Psoas muscle (tissue), 8 donors: Measurements from ENCODE around the gene CENPT. TPM values are rescaled to one million over a fixed set of nuclear protein-coding genes. Genes with fewer than 3 reads are reported as not detected.
A peak's percentile ranks its signal among the peaks of the same experiment; 100 is the strongest.

Source experiments
- ATAC-seq, 4 donors: fragments of 200-7000 bp; cut with Tn5 transposase; one replicate each; pipeline ENCODE4 v1.9.1; 2020; ENCODE audit warnings: moderate library complexity in 3 of 4, mild to moderate bottlenecking in 2 of 4
- DNase-seq, 2 donors: peaks; one replicate each; pipeline ENCODE4 v3.0.0-alpha.2; 2020
- H3K27ac ChIP-seq: fragments of 200-600 bp; one replicate; pipeline ENCODE4 v1.8.0; 2022
- H3K27me3 ChIP-seq, 3 donors: fragments of 200-600 bp in 1 of 3; one replicate each; pipeline versions ENCODE4 v1.6.1 to v1.8.0; 2013 to 2022; ENCODE audit warnings: low read length in 2 of 3, mild to moderate bottlenecking in 2 of 3, moderate library complexity in 1 of 3; ENCODE audit not compliant: insufficient read depth in 3 of 3
- H3K36me3 ChIP-seq, 2 donors: fragments of 200-600 bp in 1 of 2; one replicate each; pipeline versions ENCODE4 v1.6.1 to v1.8.0; 2013 to 2022; ENCODE audit warnings: low read depth in 1 of 2, mild to moderate bottlenecking in 1 of 2, moderate library complexity in 1 of 2; ENCODE audit not compliant: insufficient read depth in 1 of 2
- H3K4me1 ChIP-seq: fragments of 200-600 bp; one replicate; pipeline ENCODE4 v1.8.0; 2022
- H3K4me3 ChIP-seq: fragments of 200-600 bp; one replicate; pipeline ENCODE4 v1.8.0; 2022; ENCODE audit warnings: mild to moderate bottlenecking
- H3K9me3 ChIP-seq: fragments of 200-600 bp; one replicate; pipeline ENCODE4 v1.8.0; 2022
- WGBS, 3 donors: extraction: QIAGEN DNeasy Blood & Tissue Kit; methylation state at CpG; one replicate each; pipeline versions ENCODE4 v1.1.6 to v1.1.7; 2013; 5-methylcytosine and 5-hydroxymethylcytosine counted together
- intact Hi-C, 2 donors: fragments of 100-400 bp; cut with DNase I; formaldehyde crosslinking; loops; one replicate each; pipeline versions ENCODE4 v1.11.0 to v1.14.2; 2022
- long read RNA-seq, 2 donors: library from polyadenylated mRNA; unstranded; transcript quantifications; one replicate each; pipeline ENCODE4 v2.0.0, GENCODE V29; 2021
- polyA plus RNA-seq, 3 donors: library from polyadenylated mRNA; stranded (reverse); fragments of 200-250 nt; gene quantifications; one replicate each; pipeline ENCODE4 v1.2.3, GENCODE V29; 2013
- total RNA-seq, 4 donors: library from RNA; stranded (reverse); fragmentation: NEBNext Ultra II Directional in 2 of 4; extraction: Animal tissue kit (Norgen Biotek cat#: 25700) in 2 of 4; gene quantifications; one replicate each; pipeline versions ENCODE4 v1.2.1 to v1.2.4, GENCODE V29; 2021 to 2023
- TF ChIP-seq, protein P1 (sequence below): fragments of 200-600 bp; IDR thresholded peaks from one replicate; pipeline ENCODE4 v1.8.0; 2022; ENCODE audit warnings: antibody characterized with exemption
- donor health status: healthy with polysubstance abuse.
- donor health status: DM: no; HTN: no; CAD: no; lungs with moderate emphysema.
- donor health status: Bipolar disorder and iron deficiency.
- donor health status: healthy.
- donor health status: DM: yes; HTN: yes; CAD: no.
- donor health status: DM: no; HTN: no; CAD: no.
- donor health status: DM: no; HTN: no; CAD: no.
- donor health status: DM: yes; HTN: yes; CAD: no.

The CENPT gene, protein sequence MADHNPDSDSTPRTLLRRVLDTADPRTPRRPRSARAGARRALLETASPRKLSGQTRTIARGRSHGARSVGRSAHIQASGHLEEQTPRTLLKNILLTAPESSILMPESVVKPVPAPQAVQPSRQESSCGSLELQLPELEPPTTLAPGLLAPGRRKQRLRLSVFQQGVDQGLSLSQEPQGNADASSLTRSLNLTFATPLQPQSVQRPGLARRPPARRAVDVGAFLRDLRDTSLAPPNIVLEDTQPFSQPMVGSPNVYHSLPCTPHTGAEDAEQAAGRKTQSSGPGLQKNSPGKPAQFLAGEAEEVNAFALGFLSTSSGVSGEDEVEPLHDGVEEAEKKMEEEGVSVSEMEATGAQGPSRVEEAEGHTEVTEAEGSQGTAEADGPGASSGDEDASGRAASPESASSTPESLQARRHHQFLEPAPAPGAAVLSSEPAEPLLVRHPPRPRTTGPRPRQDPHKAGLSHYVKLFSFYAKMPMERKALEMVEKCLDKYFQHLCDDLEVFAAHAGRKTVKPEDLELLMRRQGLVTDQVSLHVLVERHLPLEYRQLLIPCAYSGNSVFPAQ
- total RNA-seq (10 to 100 TPM; 17.2 to 26.4 (median 19.2) TPM), polyA plus RNA-seq (10 to 100 TPM; 13.8 to 19.9 (median 19.9) TPM)
- long read RNA-seq, donor 1, partial matches to known transcripts: 13 of 20 reads
- long read RNA-seq, donor 1, other reads (novel, unspliced or antisense): 4 of 20 reads
- long read RNA-seq, donor 2, transcript CENPT-218 (12 exons, 2,133 nt): major isoform, 8 of 44 reads
- long read RNA-seq, donor 2, partial matches to known transcripts: 16 of 44 reads
- long read RNA-seq, donor 2, other reads (novel, unspliced or antisense): 18 of 44 reads

DNA sequence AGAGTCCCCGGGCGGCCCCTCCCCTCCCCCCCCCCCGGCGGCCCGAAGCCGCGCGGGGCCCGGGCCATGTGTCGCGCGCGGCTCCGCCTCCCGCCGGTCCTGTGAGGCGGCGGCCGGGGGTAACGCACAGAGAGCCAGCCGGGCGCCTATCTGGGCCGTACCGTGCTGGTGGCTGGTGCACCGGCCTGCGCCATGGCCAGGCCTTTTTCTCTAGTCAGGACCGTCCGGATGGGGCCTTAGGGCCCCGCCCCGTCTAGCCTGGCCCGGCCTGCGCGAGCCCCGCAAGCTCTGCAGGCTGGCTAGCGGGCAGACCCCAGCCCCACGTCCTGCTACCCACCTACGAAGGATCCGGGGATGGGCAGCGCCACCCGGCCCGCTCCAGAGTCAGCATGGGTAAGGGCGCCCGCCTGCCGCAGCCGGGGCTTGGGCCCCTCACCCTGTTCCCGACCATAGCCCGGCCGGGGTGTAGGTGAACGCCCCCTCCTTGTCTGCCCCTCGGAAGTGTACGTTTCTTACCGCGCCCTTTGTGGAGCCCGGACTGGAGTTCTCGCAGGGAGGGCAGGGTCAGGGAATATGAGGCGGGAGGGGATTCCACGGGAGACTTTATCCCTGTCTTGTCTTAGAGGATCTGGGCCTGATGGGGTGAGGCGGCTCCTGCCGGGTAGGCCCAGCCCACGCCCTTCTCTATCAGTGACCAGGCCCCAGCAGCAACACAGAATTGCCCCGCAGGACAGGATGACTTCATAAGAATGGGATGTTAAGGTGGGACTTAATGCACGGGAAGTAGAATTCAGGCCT, at the start of gene CENPT:
Gene CENPT (minus strand): TSS at position 630 of the 798 bp plus-strand sequence. CDS start 13,834 bp downstream, outside the sequence.
- peaks cover 0 to 14% of the 10 kb centered on the region in 2 donors for H3K36me3 ChIP-seq
- H3K27me3 ChIP-seq: no peaks in the 10 kb centered on the region
- DNase-seq (no peak), ATAC-seq (peak; percentile 65 to 73 (median 68))
- peak within 1 kb of the TSS; percentile 100 for H3K4me3 ChIP-seq
- H3K9me3 ChIP-seq: no peaks in the 10 kb centered on the region
- peaks cover 44% of the 10 kb centered on the region for H3K4me1 ChIP-seq
- peak within 1 kb of the TSS; percentile 100 for H3K27ac ChIP-seq
- 0 to 1% (median 1%) methylated on average over 34 to 61 of the region's 62 CpGs for WGBS, 3 donors
- TF ChIP-seq, protein P1, sequence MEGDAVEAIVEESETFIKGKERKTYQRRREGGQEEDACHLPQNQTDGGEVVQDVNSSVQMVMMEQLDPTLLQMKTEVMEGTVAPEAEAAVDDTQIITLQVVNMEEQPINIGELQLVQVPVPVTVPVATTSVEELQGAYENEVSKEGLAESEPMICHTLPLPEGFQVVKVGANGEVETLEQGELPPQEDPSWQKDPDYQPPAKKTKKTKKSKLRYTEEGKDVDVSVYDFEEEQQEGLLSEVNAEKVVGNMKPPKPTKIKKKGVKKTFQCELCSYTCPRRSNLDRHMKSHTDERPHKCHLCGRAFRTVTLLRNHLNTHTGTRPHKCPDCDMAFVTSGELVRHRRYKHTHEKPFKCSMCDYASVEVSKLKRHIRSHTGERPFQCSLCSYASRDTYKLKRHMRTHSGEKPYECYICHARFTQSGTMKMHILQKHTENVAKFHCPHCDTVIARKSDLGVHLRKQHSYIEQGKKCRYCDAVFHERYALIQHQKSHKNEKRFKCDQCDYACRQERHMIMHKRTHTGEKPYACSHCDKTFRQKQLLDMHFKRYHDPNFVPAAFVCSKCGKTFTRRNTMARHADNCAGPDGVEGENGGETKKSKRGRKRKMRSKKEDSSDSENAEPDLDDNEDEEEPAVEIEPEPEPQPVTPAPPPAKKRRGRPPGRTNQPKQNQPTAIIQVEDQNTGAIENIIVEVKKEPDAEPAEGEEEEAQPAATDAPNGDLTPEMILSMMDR: no peak
- intact Hi-C loops: loop anchor here in 1 of 2 donors (10.0 kb wide), 1 partner anchor 388 kb away; the partner anchor contains the start of gene ESRP2

DNA sequence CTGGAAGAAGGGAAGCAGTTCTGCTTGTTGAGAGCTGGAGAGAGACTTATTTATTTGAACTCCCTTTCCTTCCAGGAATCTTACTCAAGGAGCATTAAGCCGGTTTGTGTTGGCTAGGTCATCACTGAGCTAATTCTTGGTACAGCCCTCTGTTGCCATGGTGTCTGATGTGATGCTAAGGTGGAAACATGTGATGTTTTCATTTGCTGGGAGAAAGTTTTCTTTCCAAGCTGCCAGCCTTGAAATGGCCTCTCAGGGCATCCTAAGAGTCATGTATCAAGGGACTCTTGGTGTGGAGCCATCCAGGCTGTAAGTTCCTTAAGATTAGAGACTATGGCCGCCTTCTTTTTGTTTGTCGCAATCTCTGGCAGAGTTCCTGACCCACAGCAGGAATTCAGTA, 49.7 kb upstream of the CENPT start:
- Histone ChIP-seq H3K4me3 (no peak overlapping the region), H3K27me3 (peaks cover 0 to 1% (median 0%) of the 10 kb centered on the region in 3 donors), H3K4me1 (peaks cover 64% of the 10 kb centered on the region), H3K36me3 (no peaks in the 10 kb centered on the region), H3K9me3 (no peaks in the 10 kb centered on the region), H3K27ac (peak overlapping the region; percentile 62)
- no peak for DNase-seq
- no peak for ATAC-seq
- intact Hi-C loops: no loop called here
- 57 to 63% (median 58%) methylated on average over 3 of the region's 3 CpGs for WGBS, 3 donors
- TF ChIP-seq, protein P1: no peak

DNA sequence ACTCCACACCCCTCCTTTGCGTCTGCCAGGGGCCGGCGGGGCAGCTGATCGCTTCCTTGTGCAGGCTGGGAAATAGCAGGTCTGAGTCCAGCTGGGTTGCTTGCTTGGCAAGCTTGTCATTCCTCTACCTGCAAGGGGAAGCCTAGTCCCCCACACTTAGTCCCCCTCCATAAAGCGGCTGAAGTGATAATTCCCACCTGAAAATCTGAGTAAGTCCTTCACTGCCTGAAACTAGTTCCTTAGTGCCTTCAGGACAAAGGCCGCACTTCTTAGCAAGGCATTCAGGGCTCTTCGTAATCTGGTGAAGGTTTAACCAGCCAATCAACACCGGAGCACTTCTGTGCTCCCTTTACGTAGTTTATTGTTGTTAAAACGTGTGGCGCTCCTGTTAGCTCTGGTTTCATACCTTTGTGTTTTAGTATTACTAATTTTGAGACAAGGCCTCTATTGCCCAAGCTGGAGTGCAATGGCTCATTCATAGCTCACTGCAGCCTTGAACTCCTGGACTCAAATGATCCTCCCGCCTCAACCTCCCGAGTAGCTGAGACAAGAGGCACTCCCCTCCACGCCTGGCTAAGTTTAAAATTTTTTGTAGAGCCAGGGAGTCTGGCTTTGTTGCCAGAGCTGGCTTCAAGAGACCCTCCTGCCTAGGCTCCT, 46.4 kb upstream of the CENPT start:
- WGBS, 3 donors: 14 to 17% (median 15%) methylated on average over 14 of the region's 14 CpGs
- DNase-seq: no peak
- peaks cover 53% of the 10 kb centered on the region for H3K4me1 ChIP-seq

More for the DNA sequence above, 46.4 kb upstream of the CENPT start:
- H3K36me3 ChIP-seq: no peaks in the 10 kb centered on the region
- intact Hi-C loops: no loop called here
- H3K4me3 ChIP-seq: peak overlapping the region; percentile 99
- H3K27ac ChIP-seq: peak overlapping the region; percentile 97
- TF ChIP-seq, protein P1: no peak
- peaks cover 0 to 1% (median 0%) of the 10 kb centered on the region in 3 donors for H3K27me3 ChIP-seq
- ATAC-seq: peak in 1 of 4 donors; percentile 4
- H3K9me3 ChIP-seq: no peaks in the 10 kb centered on the region
